Endothelial cell of umbilical vein (primary cell): ENCODE measurements around the gene YIPF1. TPM values are rescaled to one million over a fixed set of nuclear protein-coding genes. Genes with fewer than 3 reads are reported as not detected.

ENCODE experiments used
- polyA plus RNA-seq, 4 experiments: library from polyadenylated mRNA; depleted of rRNA in 3 of 4; stranded (reverse) in 3 of 4; unstranded in 1 of 4; fragments of >200 nt; gene quantifications; 2 replicates each; pipeline versions ENCODE4 v1.2.1 to v1.2.3, GENCODE V29; 2011 to 2012; ENCODE audit warnings: missing spikeins in 1 of 4
- small RNA-seq: library from RNA; depleted of rRNA; stranded (forward); fragments of <200 nt; gene quantifications from one replicate; pipeline ENCODE3, GENCODE V24; 2012; ENCODE audit warnings: low replicate concordance, low read depth; ENCODE audit not compliant: insufficient read depth, insufficient read length
- total RNA-seq: library from RNA; stranded (reverse); gene quantifications from 2 replicates; pipeline ENCODE4 v1.2.3, GENCODE V29; 2021

Gene YIPF1
- total and polyA plus RNA-seq, 2 donors (not counting 3 experiments of a cell fraction or from before 2014, with no cell fraction given), result 14.8 to 26.2 TPM

Small RNAs within 50 kb of the gene (small RNA-seq; reads per million reads assigned to genes)
- gene AL049745.1, result not detected

Other genes with a start within 250 kb of the YIPF1 start
- gene GLIS1, start 150.6 kb downstream of the YIPF1 start, total RNA-seq, result not detected in 2 replicates
- gene GLIS1, start 150.6 kb downstream of the YIPF1 start, polyA plus RNA-seq, result 0.03 TPM in 1 of 2 replicates, not detected in the other
- 29.2 and 30.2 TPM in 2 replicates for gene NDC1, start 51.5 kb downstream of the YIPF1 start, total RNA-seq
- 21.9 and 23.2 TPM in 2 replicates for gene NDC1, start 51.5 kb downstream of the YIPF1 start, polyA plus RNA-seq
- not detected in 2 replicates for gene DIO1, start 4.4 kb upstream of the YIPF1 start, total RNA-seq
- gene DIO1, start 4.4 kb upstream of the YIPF1 start, polyA plus RNA-seq, result not detected in 2 replicates
- 31.4 and 34.0 TPM in 2 replicates for gene IFT25, start 55.9 kb upstream of the YIPF1 start, total RNA-seq
- gene IFT25, start 55.9 kb upstream of the YIPF1 start, polyA plus RNA-seq, result 8.4 and 13.0 TPM in 2 replicates
- gene LRRC42, start 56.6 kb upstream of the YIPF1 start, total RNA-seq, result 26.1 and 28.1 TPM in 2 replicates
- 21.8 and 25.3 TPM in 2 replicates for gene LRRC42, start 56.6 kb upstream of the YIPF1 start, polyA plus RNA-seq
- not detected in 2 replicates for gene LDLRAD1, start 128.4 kb upstream of the YIPF1 start, total RNA-seq
- gene LDLRAD1, start 128.4 kb upstream of the YIPF1 start, polyA plus RNA-seq, result not detected in 2 replicates
- 196 and 198 TPM in 2 replicates for gene TMEM59, start 163.4 kb upstream of the YIPF1 start, total RNA-seq
- 189 and 281 TPM in 2 replicates for gene TMEM59, start 163.4 kb upstream of the YIPF1 start, polyA plus RNA-seq
- gene TCEANC2, start 163.8 kb upstream of the YIPF1 start, total RNA-seq, result 5.1 and 6.1 TPM in 2 replicates
- 2.8 and 3.2 TPM in 2 replicates for gene TCEANC2, start 163.8 kb upstream of the YIPF1 start, polyA plus RNA-seq